Amygdala (tissue), 56 donors: ENCODE results near the gene LOXL4.

Experiments used
- DNase-seq, 56 donors: peaks; one replicate each; lab custom pipeline; 2025; lab: John Stamatoyannopoulos, UW

The LOXL4 gene

GRCh38 chr10:98265403-98266378 lies 2.3 kb downstream of the LOXL4 start:
- DNase-seq = peak in 1 of 56 donors; percentile 33

- no peak for DNase-seq
These were observed 3.5 kb downstream of the LOXL4 start for GRCh38 chr10:98264378-98265065.

GRCh38 chr10:98263088-98263487 lies 4.9 kb downstream of the LOXL4 start:
- DNase-seq = no peak

- DNase-seq = peak in 5 of 56 donors; percentile 10 to 26 (median 17)
These were observed 5.4 kb downstream of the LOXL4 start for GRCh38 chr10:98262571-98262970.

GRCh38 chr10:98261436-98262277 lies 6.3 kb downstream of the LOXL4 start:
- no peak for DNase-seq

- no peak for DNase-seq
These were observed 7.2 kb downstream of the LOXL4 start for GRCh38 chr10:98260752-98261151.

- DNase-seq = no peak
These were observed 7.6 kb downstream of the LOXL4 start for GRCh38 chr10:98260350-98260749.

GRCh38 chr10:98259606-98260315 lies 8.2 kb downstream of the LOXL4 start:
- DNase-seq = peak in 1 of 56 donors; percentile 22

- DNase-seq = no peak
These were observed 9.1 kb downstream of the LOXL4 start for GRCh38 chr10:98258683-98259454.

- DNase-seq = no peak
These were observed 10.0 kb downstream of the LOXL4 start for GRCh38 chr10:98257961-98258360.

GRCh38 chr10:98257198-98257597 lies 10.8 kb downstream of the LOXL4 start:
- DNase-seq = no peak

- no peak for DNase-seq
These were observed 11.3 kb downstream of the LOXL4 start for GRCh38 chr10:98256692-98257091.

GRCh38 chr10:98255146-98255877 lies 12.7 kb downstream of the LOXL4 start:
- no peak for DNase-seq

GRCh38 chr10:98254234-98254974 lies 13.6 kb downstream of the LOXL4 start:
- DNase-seq = no peak

GRCh38 chr10:98253499-98253898 lies 14.5 kb downstream of the LOXL4 start:
- DNase-seq = no peak

- no peak for DNase-seq
These were observed 15.5 kb downstream of the LOXL4 start for GRCh38 chr10:98252464-98252863.

- no peak for DNase-seq
These were observed 16.6 kb downstream of the LOXL4 start for GRCh38 chr10:98251399-98251798.

GRCh38 chr10:98249134-98249533 lies 18.9 kb downstream of the LOXL4 start:
- DNase-seq = no peak
